ENCODE results near the gene GPX2. TPM values are rescaled to one million over a fixed set of nuclear protein-coding genes. Genes with fewer than 3 reads are reported as not detected.
A peak's percentile ranks its signal among the peaks of the same experiment; 100 is the strongest.
"Not testable (repeated sequence)": the region's sequence is repeated elsewhere in the genome, so short reads cannot be mapped to it uniquely, and the experiment has no call there.

The GPX2 gene
- total RNA-seq, 1 experiment from 2014 or later: 4.3 TPM

- DNase-seq: peak; percentile 100
- no TSS peak for BruUV-seq (replicated peaks)
- Histone ChIP-seq H3K4me3 (ENCODE audit: low read length) (peak within 1 kb of the TSS; percentile 85), H3K4me1 (ENCODE audit: insufficient read depth, low read length) (peaks cover 15% of the 10 kb centered on the region), H3K27me3 (ENCODE audit: low read length) (no peaks in the 10 kb centered on the region), H3K27ac (ENCODE audit: low read length) (peak within 1 kb of the TSS; percentile 48), H3K9me3 (ENCODE audit: low read length) (no peaks in the 10 kb centered on the region), H3K9ac (ENCODE audit: low read length) (peak within 1 kb of the TSS; percentile 95), H2AFZ (ENCODE audit: low read length) (peak within 1 kb of the TSS; percentile 93), H3K9me2 (replicated peaks; ENCODE audit: low read length) (no peaks in the 10 kb centered on the region), H3K79me2 (ENCODE audit: low read length) (peaks cover 50% of the 10 kb centered on the region), H3K36me3 (ENCODE audit: low read depth, low read length) (no peaks in the 10 kb centered on the region; the same call in 1 of the 2 replicates), H3K4me2 (ENCODE audit: low read length) (peak within 1 kb of the TSS; percentile 94), H4K20me1 (ENCODE audit: low read length) (0 out of 2 replicates have a peak, but pooled peaks cover 3% of the 10 kb centered on the region), H3F3A (ENCODE audit: low read length, unreplicated experiment) (no peaks in the 10 kb centered on the region)
- ChIA-PET CTCF (interaction anchor here (0.5 to 1.2 kb wide), 2 partner anchors 105 to 374 kb away, joined by 3 to 5 read pairs; no protein-coding TSS in a partner anchor), POLR2A (ENCODE audit: unreplicated experiment) (interaction anchor here (0.5 to 0.7 kb wide), 4 partner anchors 72 to 569 kb away, joined by 3 to 7 read pairs (median 3); no protein-coding TSS in a partner anchor)
- TF ChIP-seq CTCF (conservative IDR thresholded peaks at IDR 0.05; ENCODE audit: low read depth, low read length) (no peak), EZH2 (IDR thresholded peaks at IDR 0.05; ENCODE audit: low read length, unreplicated experiment) (no peak), EZH2phosphoT487 (IDR thresholded peaks at IDR 0.05; ENCODE audit: borderline replicate concordance, low read length) (no peak)
- intact Hi-C loops (cut with micrococcal nuclease): loop anchor here (1.0 to 5.0 kb wide), 2 partner anchors 72 to 107 kb away; partner anchors contain the start of gene FNTB
- ATAC-seq: peak; percentile 99
Measured at GRCh38 chr14:64914237-64915028, 28.1 kb downstream of the GPX2 start, which contains the start of gene CHURC1. CHURC1 (plus strand) TSS chr14:64914455; CDS start chr14:64914496, 41 bp downstream.

- POLR2A ChIA-PET (ENCODE audit: unreplicated experiment): interaction anchor here (0.7 kb wide), 1 partner anchor 570 kb away, joined by 3 read pairs; no protein-coding TSS in a partner anchor
- Histone ChIP-seq H3K4me3 (ENCODE audit: low read length) (peak overlapping the region; percentile 85), H3K79me2 (ENCODE audit: low read length) (peaks cover 40% of the 10 kb centered on the region), H3K9ac (ENCODE audit: low read length) (0 out of 2 replicates have a peak overlapping the region, but pooled peaks have one; percentile 13), H2AFZ (ENCODE audit: low read length) (peak overlapping the region; percentile 93), H3K4me2 (ENCODE audit: low read length) (peak overlapping the region; percentile 94), H3K4me1 (ENCODE audit: insufficient read depth, low read length) (peaks cover 15% of the 10 kb centered on the region)
- DNase-seq; H3K27ac ChIP-seq (ENCODE audit: low read length); H3K36me3 ChIP-seq (ENCODE audit: low read depth, low read length); H3K9me2 ChIP-seq (replicated peaks; ENCODE audit: low read length); H4K20me1 ChIP-seq (ENCODE audit: low read length); H3F3A ChIP-seq (ENCODE audit: low read length, unreplicated experiment); H3K9me3 ChIP-seq (ENCODE audit: low read length); BruUV-seq (replicated peaks); ATAC-seq; CTCF ChIA-PET; H3K27me3 ChIP-seq (ENCODE audit: low read length): not testable (repeated sequence)
- intact Hi-C loops (cut with micrococcal nuclease): loop anchor here (5.0 kb wide), 1 partner anchor 106 kb away; no protein-coding TSS in a partner anchor
Measured at GRCh38 chr14:64913477-64913876, 29.1 kb downstream of the GPX2 start.

GRCh38 chr14:64912261-64912660, 30.3 kb downstream of the GPX2 start:
- Histone ChIP-seq H3K27ac (ENCODE audit: low read length) (no peak overlapping the region), H4K20me1 (ENCODE audit: low read length) (0 out of 2 replicates have a peak, but pooled peaks cover 3% of the 10 kb centered on the region), H3K9me2 (replicated peaks; ENCODE audit: low read length) (no peaks in the 10 kb centered on the region), H3K27me3 (ENCODE audit: low read length) (no peaks in the 10 kb centered on the region), H3F3A (ENCODE audit: low read length, unreplicated experiment) (no peaks in the 10 kb centered on the region), H3K4me1 (ENCODE audit: insufficient read depth, low read length) (peaks cover 15% of the 10 kb centered on the region), H3K9ac (ENCODE audit: low read length) (no peak overlapping the region), H3K9me3 (ENCODE audit: low read length) (no peaks in the 10 kb centered on the region), H3K4me2 (ENCODE audit: low read length) (no peak overlapping the region), H3K36me3 (ENCODE audit: low read depth, low read length) (no peaks in the 10 kb centered on the region), H3K79me2 (ENCODE audit: low read length) (peaks cover 28% of the 10 kb centered on the region), H3K4me3 (ENCODE audit: low read length) (no peak overlapping the region), H2AFZ (ENCODE audit: low read length) (no peak overlapping the region)
- no peak for DNase-seq
- ChIA-PET POLR2A (ENCODE audit: unreplicated experiment) (no interaction called here), CTCF (no interaction called here)
- BruUV-seq (replicated peaks): no TSS peak
- no peak for ATAC-seq
- intact Hi-C loops (cut with micrococcal nuclease): loop anchor here (5.0 kb wide), 1 partner anchor 105 kb away; no protein-coding TSS in a partner anchor
- TF ChIP-seq EZH2 (IDR thresholded peaks at IDR 0.05; ENCODE audit: low read length, unreplicated experiment) (no peak), CTCF (conservative IDR thresholded peaks at IDR 0.05; ENCODE audit: low read depth, low read length) (no peak)

Data from PC-3 (cell line).